ENCODE results near the gene MEP1A. TPM values are rescaled to one million over a fixed set of nuclear protein-coding genes. Genes with fewer than 3 reads are reported as not detected.
"Not testable (repeated sequence)": the region's sequence is repeated elsewhere in the genome, so short reads cannot be mapped to it uniquely, and the experiment has no call there.

Gene MEP1A
- total RNA-seq, 4 donors from 2014 or later, result 0.17 TPM; not detected in 3

GRCh38 chr6:46821458-46821881 lies 28.3 kb downstream of the MEP1A start:
- intact Hi-C loops (cut with DNase I), result no loop called here
- Histone ChIP-seq H3K9me3 (no peaks in the 10 kb centered on the region), H3K36me3 (no peaks in the 10 kb centered on the region), H3K4me1 (no peaks in the 10 kb centered on the region), H3K27ac (replicated peaks in 1 of 4) (no peak overlapping the region), H3K27me3 (no peaks in the 10 kb centered on the region), H3K4me3 (no peak overlapping the region)
- 76% methylated on average over 4 of the region's 4 CpGs for WGBS
- no peak for TF ChIP-seq EP300 (IDR thresholded peaks at IDR 0.05)
- no peak for DNase-seq (ENCODE audit: extremely low spot score)

DNA sequence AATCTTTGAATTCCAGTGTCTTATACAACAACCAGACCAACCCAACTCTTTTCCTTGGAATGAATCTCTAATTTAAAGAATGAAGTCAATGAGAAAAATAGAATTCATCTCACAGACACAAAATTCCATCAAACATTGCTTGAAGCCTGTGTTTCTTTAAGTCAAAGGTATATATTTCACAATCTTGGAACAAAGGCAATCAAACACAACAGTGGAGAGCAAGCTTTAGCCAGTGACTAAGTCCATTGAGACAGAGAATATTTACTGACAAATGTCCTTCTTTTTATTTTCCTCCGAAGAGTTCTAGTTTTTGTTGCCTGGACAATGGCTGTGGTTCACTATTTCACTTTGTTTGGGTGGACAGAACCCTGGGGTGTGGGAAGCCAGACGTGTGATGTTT lies 35.8 kb downstream of the MEP1A start:
- H3K27ac ChIP-seq (replicated peaks in 1 of 4), result no peak overlapping the region
- H3K9me3 ChIP-seq, result no peaks in the 10 kb centered on the region
- no peaks in the 10 kb centered on the region for H3K36me3 ChIP-seq
- H3K27me3 ChIP-seq, result no peaks in the 10 kb centered on the region
- no peak overlapping the region for H3K4me3 ChIP-seq
- TF ChIP-seq, protein P1, sequence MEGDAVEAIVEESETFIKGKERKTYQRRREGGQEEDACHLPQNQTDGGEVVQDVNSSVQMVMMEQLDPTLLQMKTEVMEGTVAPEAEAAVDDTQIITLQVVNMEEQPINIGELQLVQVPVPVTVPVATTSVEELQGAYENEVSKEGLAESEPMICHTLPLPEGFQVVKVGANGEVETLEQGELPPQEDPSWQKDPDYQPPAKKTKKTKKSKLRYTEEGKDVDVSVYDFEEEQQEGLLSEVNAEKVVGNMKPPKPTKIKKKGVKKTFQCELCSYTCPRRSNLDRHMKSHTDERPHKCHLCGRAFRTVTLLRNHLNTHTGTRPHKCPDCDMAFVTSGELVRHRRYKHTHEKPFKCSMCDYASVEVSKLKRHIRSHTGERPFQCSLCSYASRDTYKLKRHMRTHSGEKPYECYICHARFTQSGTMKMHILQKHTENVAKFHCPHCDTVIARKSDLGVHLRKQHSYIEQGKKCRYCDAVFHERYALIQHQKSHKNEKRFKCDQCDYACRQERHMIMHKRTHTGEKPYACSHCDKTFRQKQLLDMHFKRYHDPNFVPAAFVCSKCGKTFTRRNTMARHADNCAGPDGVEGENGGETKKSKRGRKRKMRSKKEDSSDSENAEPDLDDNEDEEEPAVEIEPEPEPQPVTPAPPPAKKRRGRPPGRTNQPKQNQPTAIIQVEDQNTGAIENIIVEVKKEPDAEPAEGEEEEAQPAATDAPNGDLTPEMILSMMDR (IDR thresholded peaks at IDR 0.05), result no peak
- TF ChIP-seq POLR2AphosphoS5 (IDR thresholded peaks at IDR 0.05) (no peak), POLR2A (IDR thresholded peaks at IDR 0.05; ENCODE audit: low read depth) (no peak), EP300 (IDR thresholded peaks at IDR 0.05) (no peak)
- DNase-seq (ENCODE audit: extremely low spot score), result no peak
- intact Hi-C loops (cut with DNase I), result no loop called here
- no peaks in the 10 kb centered on the region for H3K4me1 ChIP-seq
- 76% methylated on average over 2 of the region's 2 CpGs for WGBS

DNA sequence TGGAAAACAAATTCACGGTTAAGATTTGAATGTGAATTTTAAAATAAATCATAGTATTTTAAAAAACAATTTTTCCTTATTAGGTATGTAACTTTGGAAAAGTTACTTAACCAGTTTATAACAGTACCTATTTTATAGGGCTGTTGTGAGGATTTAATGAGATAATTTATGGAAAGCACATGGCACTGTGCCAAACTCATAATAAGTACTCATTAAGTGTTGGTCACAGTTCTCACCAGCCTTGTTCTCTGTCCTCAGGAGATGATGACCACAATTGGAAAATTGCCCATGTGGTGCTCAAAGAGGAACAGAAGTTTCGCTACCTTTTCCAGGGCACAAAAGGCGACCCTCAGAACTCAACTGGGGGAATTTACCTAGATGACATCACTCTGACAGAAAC lies 39.6 kb downstream of the MEP1A start:
- no peak overlapping the region for H3K27ac ChIP-seq (replicated peaks in 1 of 4)
- H3K27me3 ChIP-seq, result no peaks in the 10 kb centered on the region
- TF ChIP-seq, protein P1 (IDR thresholded peaks at IDR 0.05), result no peak
- TF ChIP-seq POLR2A (IDR thresholded peaks at IDR 0.05; ENCODE audit: low read depth) (no peak), POLR2AphosphoS5 (IDR thresholded peaks at IDR 0.05) (no peak), EP300 (IDR thresholded peaks at IDR 0.05) (no peak)
- 74% methylated on average over 3 of the region's 3 CpGs for WGBS
- H3K36me3 ChIP-seq, result no peaks in the 10 kb centered on the region
- DNase-seq (ENCODE audit: extremely low spot score), result no peak
- no peak overlapping the region for H3K4me3 ChIP-seq
- H3K4me1 ChIP-seq, result no peaks in the 10 kb centered on the region
- no peaks in the 10 kb centered on the region for H3K9me3 ChIP-seq
- intact Hi-C loops (cut with DNase I), result no loop called here

GRCh38 chr6:46834257-46834916 lies 41.2 kb downstream of the MEP1A start:
- H3K4me1 ChIP-seq; H3K27me3 ChIP-seq; DNase-seq (ENCODE audit: extremely low spot score); intact Hi-C loops (cut with DNase I); H3K36me3 ChIP-seq; H3K9me3 ChIP-seq; H3K4me3 ChIP-seq; H3K27ac ChIP-seq (replicated peaks in 1 of 4): not testable (repeated sequence)
- WGBS, result 75% methylated on average over 7 of the region's 7 CpGs

- H3K36me3 ChIP-seq; H3K27ac ChIP-seq (replicated peaks in 1 of 4); H3K4me3 ChIP-seq; H3K27me3 ChIP-seq; H3K4me1 ChIP-seq; intact Hi-C loops (cut with DNase I); H3K9me3 ChIP-seq; DNase-seq (ENCODE audit: extremely low spot score): not testable (repeated sequence)
- WGBS, result 79% methylated on average over 2 of the region's 2 CpGs
These were observed 41.8 kb downstream of the MEP1A start for GRCh38 chr6:46834991-46835390.

- intact Hi-C loops (cut with DNase I), result no loop called here
- Histone ChIP-seq H3K4me1 (no peaks in the 10 kb centered on the region), H3K9me3 (peaks cover 0 to 12% (median 7%) of the 10 kb centered on the region in 4 donors), H3K27ac (replicated peaks in 1 of 4) (no peak overlapping the region), H3K4me3 (no peak overlapping the region), H3K27me3 (no peaks in the 10 kb centered on the region), H3K36me3 (no peaks in the 10 kb centered on the region)
- TF ChIP-seq EP300 (IDR thresholded peaks at IDR 0.05), result no peak
- TF ChIP-seq, protein P1 (IDR thresholded peaks at IDR 0.05), result no peak
- TF ChIP-seq POLR2A (IDR thresholded peaks at IDR 0.05; ENCODE audit: low read depth), result no peak
- no peak for TF ChIP-seq POLR2AphosphoS5 (IDR thresholded peaks at IDR 0.05)
- 84% methylated on average over 2 of the region's 2 CpGs for WGBS
- DNase-seq (ENCODE audit: extremely low spot score), result no peak
These were observed 44.8 kb downstream of the MEP1A start for GRCh38 chr6:46838033-46838432.

- intact Hi-C loops (cut with DNase I); H3K36me3 ChIP-seq; DNase-seq (ENCODE audit: extremely low spot score); H3K27me3 ChIP-seq; H3K27ac ChIP-seq (replicated peaks in 1 of 4); H3K4me3 ChIP-seq; H3K4me1 ChIP-seq: not testable (repeated sequence)
- peaks cover 0 to 13% (median 9%) of the 10 kb centered on the region in 4 donors for H3K9me3 ChIP-seq
- 81% methylated on average over 6 of the region's 6 CpGs for WGBS
These were observed 49.2 kb downstream of the MEP1A start for GRCh38 chr6:46842252-46842846.

Data from esophagus muscularis mucosa (tissue), 4 donors.